B cell (primary cell): Measurements from ENCODE around the gene SLC35A5. TPM values are rescaled to one million over a fixed set of nuclear protein-coding genes. Genes with fewer than 3 reads are reported as not detected.

ENCODE experiments used
- ATAC-seq: fragments of 200-7000 bp; cut with Tn5 transposase; one replicate; pipeline ENCODE4 v1.10.0; 2021; ENCODE audit warnings: low read depth, mild to moderate bottlenecking, moderate number of reproducible peaks, moderate library complexity
- CTCF ChIA-PET: fragments of 350-600 bp; sonication (Branson Sonifier 250); formaldehyde crosslinking; loops from one replicate; lab custom pipeline; 2021; ENCODE audit warnings: antibody characterized with exemption, inconsistent platforms; lab: Charles Lee
- POLR2A ChIA-PET: fragments of 350-600 bp; sonication (Branson Sonifier 250); formaldehyde crosslinking; loops from one replicate; lab custom pipeline; 2021; ENCODE audit warnings: antibody characterized with exemption; lab: Charles Lee
- DNase-seq: peaks from one replicate; pipeline ENCODE4 v3.0.0; 2013
- H2AFZ ChIP-seq: 2 replicates; pipeline ENCODE4 v1.6.1; 2012; ENCODE audit warnings: mild to moderate bottlenecking, low read depth, low read length; ENCODE audit not compliant: insufficient read depth, poor library complexity, severe bottlenecking
- H3K27ac ChIP-seq, 2 donors: 1 replicate in 1 of 2; 2 replicates in 1 of 2; pipeline ENCODE4 v1.5.1; 2012 to 2013; ENCODE audit warnings: low read length in 2 of 2, mild to moderate bottlenecking in 2 of 2, moderate library complexity in 1 of 2
- H3K27me3 ChIP-seq, 4 experiments: fragments of 200-600 bp in 1 of 4; sonication (generic) in 1 of 4; replicated peaks in 1 of 4; 1 replicate in 2 of 4; 2 replicates in 2 of 4; pipeline versions ENCODE4 v1.6.1 to v1.7.0; 2013 to 2016; ENCODE audit warnings: low read length in 3 of 4, mild to moderate bottlenecking in 2 of 4, mixed read lengths in 1 of 4, moderate library complexity in 1 of 4; ENCODE audit not compliant: insufficient read depth in 4 of 4, control insufficient read depth in 3 of 4; ENCODE audit errors: control extremely low read depth in 1 of 4
- H3K36me3 ChIP-seq, 2 experiments: replicated peaks in 1 of 2; 1 replicate in 1 of 2; 2 replicates in 1 of 2; pipeline versions ENCODE4 v1.6.1 to v1.7.1; 2013; ENCODE audit warnings: low read length in 1 of 2; ENCODE audit not compliant: insufficient read depth in 2 of 2, control insufficient read depth in 1 of 2; ENCODE audit errors: control extremely low read depth in 1 of 2, extremely low read depth in 1 of 2
- H3K4me1 ChIP-seq, 2 donors: fragments of 200-600 bp in 1 of 2; sonication (generic) in 1 of 2; 1 replicate in 1 of 2; 2 replicates in 1 of 2; pipeline versions ENCODE4 v1.5.1 to v1.6.1; 2013 to 2017; ENCODE audit warnings: low read length in 2 of 2; ENCODE audit not compliant: control insufficient read depth in 2 of 2, insufficient read depth in 2 of 2
- H3K4me2 ChIP-seq: replicated peaks from 2 replicates; pipeline ENCODE3; 2012; ENCODE audit warnings: mild to moderate bottlenecking, low read depth, low read length; ENCODE audit not compliant: poor library complexity, severe bottlenecking
- H3K4me3 ChIP-seq, 5 experiments: fragments of 200-600 bp in 1 of 5; sonication (generic) in 1 of 5; 1 replicate in 3 of 5; 2 replicates in 2 of 5; pipeline versions ENCODE4 v1.5.1 to v1.7.0; 2011 to 2016; ENCODE audit warnings: low read length in 4 of 5, mild to moderate bottlenecking in 4 of 5, low read depth in 2 of 5, control low read depth in 1 of 5, moderate library complexity in 1 of 5; ENCODE audit not compliant: insufficient read depth in 1 of 5; ENCODE audit errors: control extremely low read depth in 1 of 5, extremely low read depth in 1 of 5
- H3K79me2 ChIP-seq: fragments of 200-600 bp; sonication (generic); one replicate; pipeline ENCODE4 v1.6.0; 2016; ENCODE audit warnings: low read length; ENCODE audit not compliant: control insufficient read depth, insufficient read depth
- H3K9ac ChIP-seq: fragments of 200-600 bp; sonication (generic); 2 replicates; pipeline ENCODE4 v1.6.1; 2017; ENCODE audit warnings: mild to moderate bottlenecking, low read length, moderate library complexity
- H3K9me3 ChIP-seq, 3 donors: one replicate each; pipeline versions ENCODE4 v1.6.1 to v1.7.1; 2013; ENCODE audit warnings: low read length in 2 of 3; ENCODE audit not compliant: control insufficient read depth in 2 of 3, insufficient read depth in 1 of 3; ENCODE audit errors: control extremely low read depth in 1 of 3
- H4K20me1 ChIP-seq: 2 replicates; pipeline ENCODE4 v1.6.0; 2012; ENCODE audit warnings: mild to moderate bottlenecking, low read length; ENCODE audit not compliant: insufficient read depth, control insufficient read depth, poor library complexity, severe bottlenecking
- H3K27ac Mint-ChIP-seq: one replicate; pipeline ENCODE4 v1.8.0; 2021; ENCODE audit warnings: mixed read lengths
- H3K27me3 Mint-ChIP-seq: one replicate; pipeline ENCODE4 v1.8.0; 2021; ENCODE audit warnings: mixed read lengths
- H3K4me1 Mint-ChIP-seq: one replicate; pipeline ENCODE4 v1.8.0; 2021; ENCODE audit warnings: mixed read lengths
- H3K4me3 Mint-ChIP-seq: one replicate; pipeline ENCODE4 v1.8.0; 2021; ENCODE audit warnings: mixed read lengths
- H3K9me3 Mint-ChIP-seq: one replicate; pipeline ENCODE4 v1.8.0; 2022; ENCODE audit warnings: mixed read lengths; ENCODE audit not compliant: insufficient read depth
- EZH2 ChIP-seq: IDR thresholded peaks from 2 replicates; pipeline ENCODE4 v1.6.1; 2012; ENCODE audit warnings: borderline replicate concordance, low read depth, mild to moderate bottlenecking, moderate library complexity, low read length; ENCODE audit not compliant: insufficient read depth, poor library complexity, severe bottlenecking
- WGBS: methylation state at CpG from one replicate; pipeline ENCODE4 v1.1.5; 2013; ENCODE audit warnings: missing lambda C conversion rate; ENCODE audit not compliant: insufficient coverage; 5-methylcytosine and 5-hydroxymethylcytosine counted together
- intact Hi-C: fragments of 100-400 bp; cut with micrococcal nuclease; formaldehyde crosslinking; loops from one replicate; pipeline ENCODE4 v1.10.0; 2022
- polyA plus RNA-seq: library from polyadenylated mRNA; depleted of rRNA; stranded (reverse); fragments of >200 nt; gene quantifications from 2 replicates; pipeline ENCODE4 v1.2.3, GENCODE V29; 2012
- total RNA-seq, 2 donors: library from RNA; stranded (reverse); fragments of 120-200 nt in 1 of 2; gene quantifications; 1 replicate in 1 of 2; 2 replicates in 1 of 2; pipeline versions ENCODE4 v1.2.3 to v1.2.4, GENCODE V29; 2013 to 2022
- TF ChIP-seq, protein P1 (sequence below): fragments of 200-600 bp; IDR thresholded peaks from one replicate; pipeline ENCODE4 v1.8.0; 2022; ENCODE audit warnings: antibody characterized with exemption, mild to moderate bottlenecking

Gene SLC35A5
- total and polyA plus RNA-seq, 2 donors (not counting 1 experiment from before 2014, with no cell fraction given), result 15.4 to 34.9 TPM

DNA sequence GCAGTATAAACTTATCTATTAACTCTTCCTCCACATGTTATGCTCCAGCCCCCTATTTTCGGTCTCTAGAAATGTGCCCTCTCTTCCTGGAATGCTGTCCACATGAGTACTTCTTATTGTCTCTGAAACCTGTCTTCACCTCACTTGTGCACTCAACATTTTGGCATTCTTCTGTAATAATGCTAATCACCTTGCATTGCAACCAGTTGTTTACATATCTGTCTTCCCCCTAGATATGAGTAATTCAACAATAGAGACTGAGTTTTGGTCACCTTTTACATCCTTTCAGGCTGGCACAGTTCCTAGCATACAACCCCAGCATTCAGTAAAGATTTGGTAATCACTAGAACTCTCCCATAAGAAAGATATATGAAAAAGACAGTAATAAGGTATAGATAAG is 61.9 kb downstream of the SLC35A5 start:
- ChIA-PET POLR2A (no interaction called here), CTCF (interaction anchor here (0.8 kb wide), 1 partner anchor 32 kb away, joined by 3 read pairs; no protein-coding TSS in a partner anchor)
- Mint-ChIP-seq H3K27me3 (no peaks in the 10 kb centered on the region), H3K4me1 (no peaks in the 10 kb centered on the region), H3K4me3 (no peak overlapping the region), H3K9me3 (no peaks in the 10 kb centered on the region), H3K27ac (no peak overlapping the region)
- TF ChIP-seq, protein P1, sequence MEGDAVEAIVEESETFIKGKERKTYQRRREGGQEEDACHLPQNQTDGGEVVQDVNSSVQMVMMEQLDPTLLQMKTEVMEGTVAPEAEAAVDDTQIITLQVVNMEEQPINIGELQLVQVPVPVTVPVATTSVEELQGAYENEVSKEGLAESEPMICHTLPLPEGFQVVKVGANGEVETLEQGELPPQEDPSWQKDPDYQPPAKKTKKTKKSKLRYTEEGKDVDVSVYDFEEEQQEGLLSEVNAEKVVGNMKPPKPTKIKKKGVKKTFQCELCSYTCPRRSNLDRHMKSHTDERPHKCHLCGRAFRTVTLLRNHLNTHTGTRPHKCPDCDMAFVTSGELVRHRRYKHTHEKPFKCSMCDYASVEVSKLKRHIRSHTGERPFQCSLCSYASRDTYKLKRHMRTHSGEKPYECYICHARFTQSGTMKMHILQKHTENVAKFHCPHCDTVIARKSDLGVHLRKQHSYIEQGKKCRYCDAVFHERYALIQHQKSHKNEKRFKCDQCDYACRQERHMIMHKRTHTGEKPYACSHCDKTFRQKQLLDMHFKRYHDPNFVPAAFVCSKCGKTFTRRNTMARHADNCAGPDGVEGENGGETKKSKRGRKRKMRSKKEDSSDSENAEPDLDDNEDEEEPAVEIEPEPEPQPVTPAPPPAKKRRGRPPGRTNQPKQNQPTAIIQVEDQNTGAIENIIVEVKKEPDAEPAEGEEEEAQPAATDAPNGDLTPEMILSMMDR, result no peak
- H3K4me1 ChIP-seq, result no peaks in the 10 kb centered on the region
- H4K20me1 ChIP-seq, result no peaks in the 10 kb centered on the region
- intact Hi-C loops, result no loop called here
- no peak overlapping the region for H3K27ac ChIP-seq
- H3K36me3 ChIP-seq, result no peaks in the 10 kb centered on the region
- no peak overlapping the region for H3K9ac ChIP-seq
- no peak overlapping the region for H3K4me2 ChIP-seq
- H3K27me3 ChIP-seq, result no peaks in the 10 kb centered on the region
- no peaks in the 10 kb centered on the region for H3K79me2 ChIP-seq
- whole genome bisulfite sequencing, result 100% methylated on average over 1 of the region's 1 CpG
- no peak for DNase-seq
- ATAC-seq, result no peak
- H3K4me3 ChIP-seq, result no peak overlapping the region
- H2AFZ ChIP-seq, result no peak overlapping the region
- H3K9me3 ChIP-seq, result no peaks in the 10 kb centered on the region

DNA sequence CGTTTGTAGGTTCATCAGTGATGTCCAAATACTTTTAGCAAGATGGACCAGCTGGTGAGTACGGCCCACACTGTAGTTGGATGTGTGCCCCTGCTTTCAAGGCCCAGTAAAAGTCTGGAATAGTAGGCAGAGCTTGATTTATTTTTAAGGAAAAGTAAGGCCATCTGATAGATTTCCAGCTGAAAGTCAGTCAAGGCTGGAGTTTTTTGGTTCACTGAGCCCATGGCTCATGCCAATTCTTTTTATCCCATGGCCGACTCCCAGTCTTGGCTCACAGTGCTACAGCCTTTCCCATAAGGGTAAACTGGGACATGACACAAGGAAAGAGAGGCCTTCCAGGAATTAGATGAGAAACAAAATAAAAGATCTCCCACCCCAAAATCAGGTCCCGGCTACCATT is 65.6 kb downstream of the SLC35A5 start:
- TF ChIP-seq, protein P1, result no peak
- no peak for TF ChIP-seq EZH2
- intact Hi-C loops, result no loop called here
- CTCF ChIA-PET, result interaction anchor here (1.0 kb wide), 1 partner anchor 11 kb away, joined by 4 read pairs; no protein-coding TSS in a partner anchor
- no peak overlapping the region for H3K27ac ChIP-seq
- H3K9me3 ChIP-seq, result no peaks in the 10 kb centered on the region
- no peaks in the 10 kb centered on the region for H3K79me2 ChIP-seq
- H3K4me3 Mint-ChIP-seq, result no peak overlapping the region
- no peak overlapping the region for H2AFZ ChIP-seq
- no peaks in the 10 kb centered on the region for H3K9me3 Mint-ChIP-seq
- no peaks in the 10 kb centered on the region for H3K27me3 ChIP-seq
- POLR2A ChIA-PET, result no interaction called here
- no peak overlapping the region for H3K4me3 ChIP-seq
- ATAC-seq (no peak), DNase-seq (no peak)
- H4K20me1 ChIP-seq, result no peaks in the 10 kb centered on the region
- no peaks in the 10 kb centered on the region for H3K27me3 Mint-ChIP-seq
- no peak overlapping the region for H3K4me2 ChIP-seq
- no peaks in the 10 kb centered on the region for H3K4me1 ChIP-seq
- H3K27ac Mint-ChIP-seq, result no peak overlapping the region
- H3K9ac ChIP-seq, result no peak overlapping the region
- no peaks in the 10 kb centered on the region for H3K36me3 ChIP-seq
- H3K4me1 Mint-ChIP-seq, result no peaks in the 10 kb centered on the region
- 96% methylated on average over 3 of the region's 4 CpGs for WGBS
